Fibroblast of lung (primary cell): ENCODE measurements around the gene TENM3. TPM values are rescaled to one million over a fixed set of nuclear protein-coding genes. Genes with fewer than 3 reads are reported as not detected.

ENCODE experiments used
- DNase-seq, 2 donors: peaks; one replicate each; pipeline versions ENCODE4 v3.0.0 to v3.0.0-alpha.2; 2010; ENCODE audit warnings: low read depth in 2 of 2
- H2AFZ ChIP-seq: 2 replicates; pipeline ENCODE4 v1.5.1; 2012; ENCODE audit warnings: low read length, control low read depth, inconsistent platforms
- H3K27ac ChIP-seq: 2 replicates; pipeline ENCODE4 v1.5.1; 2011; ENCODE audit warnings: low read length, control low read depth; ENCODE audit not compliant: insufficient read depth
- H3K27me3 ChIP-seq: 2 replicates; pipeline ENCODE4 v1.5.1; 2011; ENCODE audit warnings: mild to moderate bottlenecking, low read length; ENCODE audit not compliant: control insufficient read depth, insufficient read depth
- H3K36me3 ChIP-seq: 2 replicates; pipeline ENCODE4 v1.5.1; 2011; ENCODE audit warnings: low read length; ENCODE audit not compliant: control insufficient read depth, insufficient read depth
- H3K4me1 ChIP-seq: 2 replicates; pipeline ENCODE4 v1.5.1; 2011; ENCODE audit warnings: low read length; ENCODE audit not compliant: control insufficient read depth, insufficient read depth; ENCODE audit errors: extremely low read depth
- H3K4me2 ChIP-seq: 2 replicates; pipeline ENCODE4 v1.5.1; 2011; ENCODE audit warnings: low read length, control low read depth; ENCODE audit not compliant: insufficient read depth; ENCODE audit errors: extremely low read depth
- H3K4me3 ChIP-seq, 4 experiments: fragments of 200-600 bp in 1 of 4; sonication (generic) in 1 of 4; replicated peaks in 1 of 4; 2 replicates each; pipeline ENCODE4 v1.5.1; 2011 to 2016; ENCODE audit warnings: low read length in 4 of 4, low read depth in 3 of 4, mild to moderate bottlenecking in 3 of 4, control low read depth in 2 of 4, inconsistent platforms in 1 of 4, mixed read lengths in 1 of 4; ENCODE audit not compliant: insufficient read depth in 1 of 4; ENCODE audit errors: control extremely low read depth in 1 of 4
- H3K79me2 ChIP-seq: 2 replicates; pipeline ENCODE4 v1.5.1; 2012; ENCODE audit warnings: mild to moderate bottlenecking, low read length, inconsistent platforms; ENCODE audit not compliant: control insufficient read depth, insufficient read depth
- H3K9ac ChIP-seq: 2 replicates; pipeline ENCODE4 v1.5.1; 2011; ENCODE audit warnings: mild to moderate bottlenecking, low read length, control low read depth; ENCODE audit not compliant: insufficient read depth
- H3K9me3 ChIP-seq: 2 replicates; pipeline ENCODE4 v1.5.1; 2012; ENCODE audit warnings: low read depth, low read length; ENCODE audit not compliant: control insufficient read depth, insufficient read depth
- H4K20me1 ChIP-seq: 2 replicates; pipeline ENCODE4 v1.5.1; 2011; ENCODE audit warnings: low read length; ENCODE audit not compliant: control insufficient read depth, insufficient read depth; ENCODE audit errors: extremely low read depth
- EZH2 ChIP-seq: IDR thresholded peaks from 2 replicates; pipeline ENCODE4 v1.5.1; 2012; ENCODE audit warnings: low read length, control low read depth, mild to moderate bottlenecking; ENCODE audit errors: missing control alignments
- polyA plus RNA-seq, 2 donors: library from polyadenylated mRNA; depleted of rRNA in 1 of 2; stranded (reverse) in 1 of 2; unstranded in 1 of 2; fragments of >200 nt; gene quantifications; 2 replicates each; pipeline ENCODE4 v1.2.1, GENCODE V29; 2011 to 2012; ENCODE audit warnings: missing spikeins in 1 of 2
- total RNA-seq: library from RNA; depleted of rRNA; stranded (reverse); fragments of >200 nt; gene quantifications from 2 replicates; pipeline ENCODE4 v1.2.1, GENCODE V29; 2014
- TF ChIP-seq, protein P1 (sequence below), 2 donors: IDR thresholded peaks in 1 of 2; conservative IDR thresholded peaks in 1 of 2; 1 replicate in 1 of 2; 2 replicates in 1 of 2; pipeline ENCODE4 v1.5.1; 2011 to 2012; ENCODE audit warnings: low read length in 2 of 2, control low read depth in 1 of 2, inconsistent platforms in 1 of 2, low read depth in 1 of 2, mild to moderate bottlenecking in 1 of 2

TENM3 gene
- total and polyA plus RNA-seq, 2 donors (not counting 1 experiment from before 2014, with no cell fraction given): 2.7 to 3.6 TPM

DNA sequence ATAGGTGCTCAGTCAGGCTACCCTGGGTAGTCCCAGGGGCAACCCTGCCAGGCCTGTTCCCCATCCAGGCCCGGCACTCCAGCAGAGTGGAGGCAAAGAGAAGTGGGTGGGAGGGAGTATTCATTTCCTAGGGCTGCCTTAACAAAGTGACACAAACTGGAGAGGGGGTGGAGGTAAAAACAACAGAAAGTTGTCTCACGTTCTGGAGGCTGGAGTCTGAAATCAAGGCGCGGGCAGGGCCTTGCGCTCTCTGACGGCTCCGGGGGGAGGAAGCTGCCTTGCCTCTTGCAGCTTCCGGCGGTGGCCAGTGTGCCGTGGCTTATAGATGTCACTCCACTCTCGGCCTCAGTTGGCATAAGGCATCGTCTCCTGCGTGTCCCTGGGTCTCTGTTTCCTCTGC lies 583.2 kb downstream of the TENM3 start:
- TF ChIP-seq, protein P1, sequence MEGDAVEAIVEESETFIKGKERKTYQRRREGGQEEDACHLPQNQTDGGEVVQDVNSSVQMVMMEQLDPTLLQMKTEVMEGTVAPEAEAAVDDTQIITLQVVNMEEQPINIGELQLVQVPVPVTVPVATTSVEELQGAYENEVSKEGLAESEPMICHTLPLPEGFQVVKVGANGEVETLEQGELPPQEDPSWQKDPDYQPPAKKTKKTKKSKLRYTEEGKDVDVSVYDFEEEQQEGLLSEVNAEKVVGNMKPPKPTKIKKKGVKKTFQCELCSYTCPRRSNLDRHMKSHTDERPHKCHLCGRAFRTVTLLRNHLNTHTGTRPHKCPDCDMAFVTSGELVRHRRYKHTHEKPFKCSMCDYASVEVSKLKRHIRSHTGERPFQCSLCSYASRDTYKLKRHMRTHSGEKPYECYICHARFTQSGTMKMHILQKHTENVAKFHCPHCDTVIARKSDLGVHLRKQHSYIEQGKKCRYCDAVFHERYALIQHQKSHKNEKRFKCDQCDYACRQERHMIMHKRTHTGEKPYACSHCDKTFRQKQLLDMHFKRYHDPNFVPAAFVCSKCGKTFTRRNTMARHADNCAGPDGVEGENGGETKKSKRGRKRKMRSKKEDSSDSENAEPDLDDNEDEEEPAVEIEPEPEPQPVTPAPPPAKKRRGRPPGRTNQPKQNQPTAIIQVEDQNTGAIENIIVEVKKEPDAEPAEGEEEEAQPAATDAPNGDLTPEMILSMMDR (conservative IDR thresholded peaks at IDR 0.05 in 1 of 2, IDR thresholded peaks at IDR 0.05 in 1 of 2; ENCODE audit: low read depth in 1 of 2, low read length in 2 of 2): no peak
- TF ChIP-seq EZH2: no peak
- H3K9me3 ChIP-seq: no peaks in the 10 kb centered on the region
- H3K27ac ChIP-seq: no peak overlapping the region
- no peaks in the 10 kb centered on the region for H3K79me2 ChIP-seq
- H3K9ac ChIP-seq: no peak overlapping the region
- H2AFZ ChIP-seq: no peak overlapping the region
- H4K20me1 ChIP-seq: no peaks in the 10 kb centered on the region
- no peak overlapping the region for H3K4me2 ChIP-seq
- no peak for DNase-seq
- no peak overlapping the region for H3K4me3 ChIP-seq
- no peaks in the 10 kb centered on the region for H3K4me1 ChIP-seq
- no peaks in the 10 kb centered on the region for H3K36me3 ChIP-seq
- no peaks in the 10 kb centered on the region for H3K27me3 ChIP-seq

DNA sequence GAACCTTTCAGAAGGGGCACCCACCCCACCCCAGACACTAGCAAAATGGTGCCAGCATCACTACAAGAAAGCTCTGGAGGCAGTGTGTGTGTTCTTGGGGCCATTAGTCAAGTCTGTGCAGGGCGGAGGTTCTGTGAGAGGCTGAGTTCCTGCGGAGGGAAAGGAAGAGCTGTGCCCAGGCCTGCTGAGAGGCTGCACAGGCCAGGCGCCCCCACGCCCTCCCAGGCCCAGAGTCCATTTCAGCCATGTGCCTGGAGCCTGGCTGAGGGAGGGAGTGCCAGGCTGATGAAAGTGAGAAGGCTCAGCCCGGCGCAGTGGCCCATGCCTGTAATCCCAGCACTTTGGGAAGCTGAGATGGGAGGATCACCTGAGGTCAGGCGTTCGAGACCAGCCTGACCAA lies 584.0 kb downstream of the TENM3 start:
- Histone ChIP-seq H2AFZ (no peak overlapping the region), H3K27me3 (no peaks in the 10 kb centered on the region), H3K4me1 (no peaks in the 10 kb centered on the region), H3K4me3 (no peak overlapping the region), H4K20me1 (no peaks in the 10 kb centered on the region), H3K79me2 (no peaks in the 10 kb centered on the region), H3K4me2 (no peak overlapping the region), H3K9me3 (no peaks in the 10 kb centered on the region), H3K27ac (no peak overlapping the region), H3K9ac (no peak overlapping the region), H3K36me3 (no peaks in the 10 kb centered on the region)
- no peak for TF ChIP-seq EZH2
- TF ChIP-seq, protein P1 (conservative IDR thresholded peaks at IDR 0.05 in 1 of 2, IDR thresholded peaks at IDR 0.05 in 1 of 2; ENCODE audit: low read depth in 1 of 2, low read length in 2 of 2): no peak
- no peak for DNase-seq

DNA sequence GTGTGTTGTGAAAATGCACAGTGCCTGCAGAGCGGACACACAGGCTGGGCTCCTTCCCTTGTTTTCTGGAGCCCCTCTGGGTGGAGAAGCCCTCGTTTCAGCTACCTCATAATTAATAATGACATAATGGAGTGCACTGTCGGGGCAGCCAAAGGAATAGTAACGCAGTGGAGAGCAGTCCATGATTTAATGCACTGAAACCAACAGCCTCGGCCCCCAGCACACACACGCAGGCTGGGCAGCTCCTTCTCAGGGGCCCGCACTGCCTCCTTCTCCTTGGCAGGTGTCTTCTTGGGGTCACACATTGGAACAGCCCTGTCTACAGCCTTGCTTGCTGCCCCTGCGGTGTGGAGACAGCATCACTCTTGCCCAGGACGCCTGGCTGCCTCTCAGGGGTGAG lies 584.8 kb downstream of the TENM3 start:
- Histone ChIP-seq H2AFZ (no peak overlapping the region), H3K36me3 (no peaks in the 10 kb centered on the region), H3K27me3 (no peaks in the 10 kb centered on the region), H4K20me1 (no peaks in the 10 kb centered on the region), H3K27ac (no peak overlapping the region), H3K9ac (no peak overlapping the region), H3K79me2 (no peaks in the 10 kb centered on the region), H3K4me1 (no peaks in the 10 kb centered on the region), H3K4me2 (no peak overlapping the region), H3K9me3 (no peaks in the 10 kb centered on the region), H3K4me3 (no peak overlapping the region)
- TF ChIP-seq, protein P1 (conservative IDR thresholded peaks at IDR 0.05 in 1 of 2, IDR thresholded peaks at IDR 0.05 in 1 of 2; ENCODE audit: low read depth in 1 of 2, low read length in 2 of 2): no peak
- TF ChIP-seq EZH2: no peak
- DNase-seq: no peak
